NCI-H1930 (cell line): ENCODE results near the gene SFMBT1.
A peak's percentile ranks its signal among the peaks of the same experiment; 100 is the strongest.
"Not testable (repeated sequence)": the region's sequence is repeated elsewhere in the genome, so short reads cannot be mapped to it uniquely, and the experiment has no call there.

ENCODE experiments used
- DNase-seq, 2 experiments: peaks; one replicate each; lab custom pipeline; 2025; lab: John Stamatoyannopoulos, UW

Gene SFMBT1

GRCh38 chr3:53073553-53074365, 27.9 kb upstream of the SFMBT1 start:
- no peak for DNase-seq

- DNase-seq: peak in 1 of 2 experiments; percentile 31
Measured at GRCh38 chr3:53072653-53073552, 27.0 kb upstream of the SFMBT1 start.

DNA sequence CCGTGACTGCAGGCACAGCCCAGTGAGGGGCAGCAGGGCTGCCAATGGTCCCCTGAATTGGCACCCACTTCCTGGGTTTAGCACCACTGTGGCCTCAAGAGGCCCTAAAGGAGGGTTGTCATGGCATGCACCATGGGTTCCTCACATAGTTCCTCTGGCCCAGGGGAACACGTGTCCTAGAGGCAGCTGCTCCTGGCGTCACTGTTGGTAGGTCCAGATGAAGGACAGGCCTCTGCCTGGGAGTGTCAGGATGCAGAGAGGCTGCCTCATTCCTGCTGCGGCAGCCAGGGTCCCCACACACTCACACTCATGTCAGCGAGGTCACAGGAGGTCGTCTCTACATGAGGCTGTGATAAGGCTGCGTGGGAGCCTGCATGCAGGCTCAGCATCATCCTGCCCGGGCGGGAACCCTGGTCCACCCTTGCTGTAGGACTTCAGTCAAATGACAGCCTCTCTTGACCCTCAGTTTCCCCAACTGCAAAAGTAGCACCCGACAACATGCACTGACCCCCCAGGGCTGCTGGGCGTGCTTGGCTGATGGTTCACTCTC, 26.1 kb upstream of the SFMBT1 start:
- no peak for DNase-seq

GRCh38 chr3:53069422-53070068, 23.7 kb upstream of the SFMBT1 start:
- no peak for DNase-seq

- DNase-seq: no peak
Measured at GRCh38 chr3:53068176-53068575, 22.3 kb upstream of the SFMBT1 start.

DNA sequence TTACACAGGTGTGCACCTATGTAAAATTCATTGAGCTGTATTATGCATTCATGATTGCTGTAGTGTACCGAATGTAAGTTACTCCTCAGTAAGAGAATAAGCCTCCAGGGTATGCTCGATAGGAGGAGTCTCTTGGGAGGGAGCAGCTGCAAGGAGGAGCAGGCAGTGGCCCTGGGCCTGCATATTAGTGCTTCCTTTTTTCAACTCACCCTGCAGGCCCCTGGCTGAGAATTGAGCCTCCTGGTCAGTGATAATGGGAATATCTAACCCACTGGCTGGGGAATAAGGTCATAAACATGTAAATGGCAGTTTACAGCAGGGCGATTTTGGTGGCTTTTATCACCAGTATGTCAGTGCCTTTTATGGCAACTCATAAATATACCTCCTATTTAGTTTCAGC, 21.7 kb upstream of the SFMBT1 start:
- no peak for DNase-seq

DNA sequence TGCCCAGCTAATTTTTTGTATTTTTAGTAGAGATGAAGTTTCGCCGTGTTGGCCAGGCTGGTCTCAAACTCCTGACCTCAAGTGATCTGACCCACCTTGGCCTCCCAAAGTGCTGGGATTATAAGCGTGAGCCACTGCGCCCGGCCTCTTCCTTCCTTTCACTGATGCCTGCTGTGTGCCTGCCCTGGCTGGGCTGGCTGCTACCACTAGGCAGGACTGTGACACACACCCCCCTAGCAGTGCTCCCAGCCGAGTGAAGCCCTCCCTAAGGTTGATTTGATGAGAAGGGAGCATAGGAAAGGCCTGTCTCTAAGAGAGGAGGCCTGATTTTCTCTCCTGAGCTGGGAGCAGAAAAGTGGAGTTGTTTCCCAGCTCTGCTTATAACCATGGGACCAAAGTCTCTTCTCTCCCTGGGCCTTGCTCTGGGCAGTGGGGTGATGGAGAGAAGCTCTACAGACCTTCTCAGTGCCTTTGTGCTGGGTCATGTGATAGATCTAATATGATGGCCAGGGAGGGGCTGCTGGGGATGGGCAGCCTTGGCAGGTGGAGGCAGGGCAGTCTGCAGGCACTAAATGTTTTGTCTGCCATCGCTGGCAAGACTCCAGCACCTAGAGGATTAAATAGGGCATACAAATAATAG, 20.1 kb upstream of the SFMBT1 start:
- no peak for DNase-seq

- DNase-seq: no peak
Measured at GRCh38 chr3:53062905-53063304, 17.0 kb upstream of the SFMBT1 start.

DNA sequence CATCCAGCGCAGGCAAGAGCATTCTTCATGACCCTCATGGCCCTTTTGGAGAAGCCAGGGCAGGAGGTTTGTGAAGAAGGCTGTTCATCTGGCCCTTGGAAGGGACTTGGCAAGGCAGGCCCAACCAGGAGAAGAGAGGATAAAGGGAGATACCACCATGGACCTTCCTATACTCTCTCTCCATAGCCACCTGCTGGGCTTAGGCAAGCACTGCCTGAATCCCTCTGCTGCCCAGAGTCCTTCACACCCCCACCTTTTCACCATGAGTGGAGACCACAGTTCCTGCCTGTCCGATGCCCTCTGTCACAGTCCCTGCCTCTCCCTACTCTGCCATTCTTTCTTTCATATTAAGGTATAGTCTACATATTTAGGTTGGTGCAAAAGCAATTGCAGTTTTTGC, 10.6 kb upstream of the SFMBT1 start:
- DNase-seq: no peak

DNA sequence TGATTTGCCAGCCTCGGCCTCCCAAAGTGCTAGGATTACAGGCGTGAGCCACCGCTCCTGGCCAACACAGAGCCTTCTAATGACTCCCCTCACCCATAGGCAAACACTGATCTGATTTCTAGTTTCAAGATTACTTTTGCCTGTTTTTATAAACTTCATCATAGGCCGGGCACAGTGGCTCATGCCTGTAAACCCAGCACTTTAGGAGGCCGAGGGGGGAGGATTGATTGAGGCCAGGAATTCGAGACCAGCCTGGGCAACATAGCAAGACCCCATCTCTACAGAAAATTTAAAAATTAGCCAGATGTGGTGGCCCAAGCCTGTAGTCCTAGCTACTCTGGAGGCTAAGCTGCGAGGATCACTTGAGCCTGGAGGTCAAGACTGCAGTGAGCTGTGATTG, 8.4 kb upstream of the SFMBT1 start:
- not testable (repeated sequence) for DNase-seq

DNA sequence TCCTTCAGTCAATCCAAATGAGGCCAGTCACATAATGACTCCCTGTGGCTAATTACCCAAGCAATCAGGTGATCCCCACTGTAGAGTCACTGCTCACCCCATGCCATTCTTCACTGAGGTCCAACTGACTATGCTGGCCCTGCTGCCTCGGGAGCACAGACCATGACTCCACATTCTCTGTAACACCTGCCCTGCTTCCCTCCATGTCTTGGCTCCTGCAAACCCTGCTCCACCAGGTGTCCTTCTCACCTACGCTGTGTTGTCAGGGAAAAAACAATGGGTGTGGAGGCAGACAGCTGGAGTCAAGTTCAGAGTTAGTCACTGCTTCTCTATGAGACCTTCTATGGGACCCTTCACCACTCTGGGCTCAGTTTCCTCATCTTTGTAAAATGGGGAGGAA, 6.1 kb upstream of the SFMBT1 start:
- DNase-seq: no peak

- no peak for DNase-seq
Measured at GRCh38 chr3:53049987-53050386, 4.1 kb upstream of the SFMBT1 start.

GRCh38 chr3:53046171-53047170, 598 bp upstream of the SFMBT1 start:
- DNase-seq: peak; percentile 54 to 61

DNA sequence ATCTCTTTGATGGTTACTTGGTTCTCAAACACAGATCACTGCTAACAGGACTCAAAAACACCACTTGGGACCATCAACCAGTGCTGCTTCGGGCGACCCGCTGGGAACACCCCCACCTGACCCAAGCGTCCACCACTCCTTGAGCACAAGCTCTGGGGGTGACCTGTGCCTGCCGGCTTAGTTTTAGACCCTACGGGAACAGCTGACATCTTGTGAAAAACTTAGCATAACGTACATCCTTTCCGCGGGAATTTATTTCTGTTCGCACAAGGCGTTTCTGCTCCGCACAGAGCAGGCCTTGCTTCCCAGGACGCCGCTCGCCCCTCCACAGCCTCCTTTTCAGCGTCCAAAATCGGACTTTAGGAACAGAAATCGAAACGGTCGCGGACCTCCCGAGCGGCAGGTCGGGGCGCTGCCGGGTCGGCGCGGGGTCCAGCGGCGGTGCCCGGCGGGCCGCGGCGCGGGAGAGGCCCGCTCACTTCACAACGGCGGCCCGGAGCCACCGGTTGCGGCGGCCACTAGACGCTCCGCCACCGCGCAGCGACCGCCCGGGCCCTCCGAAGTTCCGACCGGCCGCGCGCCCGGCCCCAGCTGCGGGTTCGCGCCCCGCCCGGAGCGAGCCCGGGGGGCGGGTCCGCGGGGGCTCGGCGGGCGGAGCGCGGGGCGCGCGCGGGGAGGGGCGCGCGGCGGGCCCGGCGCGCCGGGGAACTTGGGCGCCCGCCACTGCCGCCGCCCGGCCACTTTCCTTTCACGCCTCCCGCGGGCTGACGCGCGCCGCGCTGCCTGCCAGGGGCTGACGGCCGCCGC, 959 bp downstream of the SFMBT1 start:
- peak; percentile 31 to 43 for DNase-seq

DNA sequence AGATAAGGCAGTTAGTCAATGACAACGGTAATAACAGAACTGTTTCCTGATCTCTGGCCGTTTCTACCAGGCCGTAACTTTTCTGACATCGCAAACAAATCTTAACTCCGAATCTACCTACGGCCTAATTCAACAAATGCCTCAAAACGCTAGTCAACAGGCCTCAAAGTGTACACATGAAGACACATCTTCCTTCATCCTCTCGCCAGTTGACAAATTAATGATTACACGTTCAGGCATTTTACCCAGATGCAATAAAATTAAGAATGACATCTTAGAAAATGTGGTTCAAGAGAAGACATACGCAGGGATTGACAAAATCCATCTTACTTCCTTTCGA, 1.5 kb downstream of the SFMBT1 start:
- no peak for DNase-seq

- DNase-seq: no peak
Measured at GRCh38 chr3:53043738-53044137, 2.1 kb downstream of the SFMBT1 start.

GRCh38 chr3:53042651-53043050, 3.2 kb downstream of the SFMBT1 start:
- DNase-seq: no peak

GRCh38 chr3:53040351-53040820, 5.5 kb downstream of the SFMBT1 start:
- no peak for DNase-seq

DNA sequence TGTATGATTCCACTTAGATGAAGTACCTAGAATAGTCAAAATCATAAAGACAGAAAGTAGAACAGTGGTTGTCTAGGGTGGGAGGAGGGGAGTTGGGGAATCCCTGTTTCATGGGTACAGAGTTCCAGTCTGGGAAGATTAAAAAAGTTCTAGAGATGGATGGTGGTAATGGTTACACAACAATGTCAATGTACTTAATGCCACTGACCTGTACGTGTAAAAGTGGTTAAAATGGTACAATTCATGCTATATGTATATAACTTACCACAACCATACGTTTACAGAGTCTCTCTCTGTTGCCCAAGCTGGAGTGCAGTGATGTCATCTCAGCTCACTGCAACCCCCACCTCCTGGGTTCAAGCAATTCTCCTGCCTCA, 6.5 kb downstream of the SFMBT1 start:
- no peak for DNase-seq
